ENCODE data around the gene AHSP.
"Not testable (repeated sequence)": the region's sequence is repeated elsewhere in the genome, so short reads cannot be mapped to it uniquely, and the experiment has no call there.

The AHSP gene

DNA sequence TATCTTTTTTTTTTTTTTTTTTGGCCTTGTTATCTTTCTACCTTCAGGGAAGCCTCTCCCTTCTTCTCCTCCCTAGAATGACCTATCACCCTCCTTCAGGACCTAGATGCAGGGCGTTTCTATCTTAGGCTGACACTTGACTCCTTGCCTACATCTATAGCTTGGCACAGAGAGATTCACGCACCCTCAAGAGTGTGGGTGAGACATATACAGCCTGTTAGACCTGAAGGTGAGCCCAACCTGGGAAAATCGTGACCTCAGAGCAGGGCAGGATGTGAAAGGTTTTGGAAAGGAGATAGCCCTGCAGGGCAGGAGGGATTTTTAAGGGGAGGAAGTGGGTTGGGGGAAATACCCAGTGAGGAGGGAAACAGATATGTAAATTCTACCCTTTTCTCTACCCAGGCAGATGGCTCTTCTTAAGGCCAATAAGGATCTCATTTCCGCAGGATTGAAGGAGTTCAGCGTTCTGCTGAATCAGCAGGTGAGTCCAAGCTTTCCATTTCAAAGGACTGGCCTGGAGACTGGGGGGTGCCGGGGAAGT lies at the start of gene AHSP:
TSS of gene AHSP (plus strand) at position 167 of the 541 bp plus-strand sequence. CDS start at position 407, 240 bp downstream.
- DNase-seq (ENCODE audit: insufficient read length, low spot score): no peak
- FAIRE-seq: no peak

DNA sequence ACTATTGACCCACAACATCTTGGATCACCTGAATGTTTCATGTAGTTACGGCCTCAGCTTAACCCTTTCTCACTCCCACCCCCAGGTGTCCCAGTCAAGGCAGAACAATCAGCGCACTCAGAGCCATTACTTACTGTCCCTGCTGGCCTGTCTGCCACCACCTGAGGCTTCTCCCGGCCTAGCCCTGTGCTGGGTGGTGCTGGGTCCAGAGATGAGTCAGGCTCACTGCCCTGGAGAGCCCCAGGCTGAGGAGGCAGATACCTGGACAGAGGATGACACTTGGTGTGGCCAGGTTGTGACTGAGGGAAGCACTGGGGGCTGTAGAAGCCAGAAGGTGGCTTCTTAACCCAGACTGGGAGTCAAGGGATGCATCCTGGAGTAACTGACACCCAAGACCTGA lies 48.7 kb upstream of the AHSP start:
- FAIRE-seq: no peak

GRCh38 chr16:31479751-31480150 lies 47.9 kb upstream of the AHSP start:
- DNase-seq (ENCODE audit: insufficient read length, low spot score): no peak
- FAIRE-seq: no peak

More for the DNA sequence above, 48.7 kb upstream of the AHSP start:
- DNase-seq (ENCODE audit: insufficient read length, low spot score): no peak

DNA sequence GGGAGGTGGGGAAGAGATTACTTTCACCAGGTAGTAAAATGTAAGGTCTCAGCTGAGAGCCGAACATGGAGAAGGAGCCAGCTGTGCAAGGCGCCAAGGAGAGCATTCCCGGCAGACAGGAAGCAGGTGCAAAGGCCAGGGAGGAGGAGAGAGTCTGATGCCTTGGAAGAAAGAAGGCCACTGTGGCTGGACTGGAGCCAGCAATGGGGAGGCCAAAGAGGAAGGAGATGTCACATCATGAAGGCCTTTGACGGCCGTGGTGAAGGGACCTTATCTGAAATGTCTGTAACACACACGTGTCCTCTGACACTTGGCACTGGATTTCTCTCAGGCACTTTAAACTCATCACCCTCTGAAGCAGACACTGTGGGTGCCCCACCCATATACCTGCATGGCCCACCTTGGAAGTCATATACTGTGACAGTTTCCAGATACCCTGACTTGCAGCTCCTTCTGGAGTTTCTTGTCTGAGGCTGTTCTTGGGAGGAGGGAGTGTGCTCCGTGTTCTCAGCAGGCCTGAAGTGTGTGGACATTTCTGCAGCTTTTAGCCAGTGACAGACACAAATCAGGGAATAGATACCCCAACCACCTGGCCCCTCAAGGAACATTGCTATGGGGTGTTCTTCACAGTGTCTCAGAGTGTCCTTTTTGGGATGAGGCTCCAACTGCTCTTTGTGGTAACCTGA lies 46.7 kb upstream of the AHSP start:
- FAIRE-seq (no peak), DNase-seq (ENCODE audit: insufficient read length, low spot score) (no peak)

GRCh38 chr16:31483081-31483480 lies 44.6 kb upstream of the AHSP start, which contains the start of gene SLC5A2:
TSS of gene SLC5A2 (plus strand) at chr16:31483123. CDS start at chr16:31483137, 14 bp downstream.
- FAIRE-seq (no peak), DNase-seq (ENCODE audit: insufficient read length, low spot score) (no peak)

DNA sequence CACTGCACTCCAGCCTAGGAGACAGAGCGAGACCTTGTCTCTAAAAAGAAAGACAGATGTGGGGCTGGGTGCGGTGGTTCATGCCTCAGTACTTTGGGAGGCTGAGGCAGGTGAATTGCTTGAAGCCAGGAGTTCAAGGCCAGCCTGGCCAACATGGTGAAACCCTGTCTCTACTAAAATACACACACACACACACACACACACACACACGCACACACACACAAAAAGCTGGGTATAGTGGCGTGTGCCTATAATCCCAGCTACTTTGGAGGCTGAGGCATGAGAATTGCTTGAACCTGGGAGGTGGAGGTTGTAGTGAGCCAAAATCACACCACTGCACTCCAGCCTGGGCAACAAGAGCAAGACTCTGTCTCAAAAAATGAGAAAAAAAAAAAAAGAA lies 43.7 kb upstream of the AHSP start:
- FAIRE-seq; DNase-seq (ENCODE audit: insufficient read length, low spot score): not testable (repeated sequence)

DNA sequence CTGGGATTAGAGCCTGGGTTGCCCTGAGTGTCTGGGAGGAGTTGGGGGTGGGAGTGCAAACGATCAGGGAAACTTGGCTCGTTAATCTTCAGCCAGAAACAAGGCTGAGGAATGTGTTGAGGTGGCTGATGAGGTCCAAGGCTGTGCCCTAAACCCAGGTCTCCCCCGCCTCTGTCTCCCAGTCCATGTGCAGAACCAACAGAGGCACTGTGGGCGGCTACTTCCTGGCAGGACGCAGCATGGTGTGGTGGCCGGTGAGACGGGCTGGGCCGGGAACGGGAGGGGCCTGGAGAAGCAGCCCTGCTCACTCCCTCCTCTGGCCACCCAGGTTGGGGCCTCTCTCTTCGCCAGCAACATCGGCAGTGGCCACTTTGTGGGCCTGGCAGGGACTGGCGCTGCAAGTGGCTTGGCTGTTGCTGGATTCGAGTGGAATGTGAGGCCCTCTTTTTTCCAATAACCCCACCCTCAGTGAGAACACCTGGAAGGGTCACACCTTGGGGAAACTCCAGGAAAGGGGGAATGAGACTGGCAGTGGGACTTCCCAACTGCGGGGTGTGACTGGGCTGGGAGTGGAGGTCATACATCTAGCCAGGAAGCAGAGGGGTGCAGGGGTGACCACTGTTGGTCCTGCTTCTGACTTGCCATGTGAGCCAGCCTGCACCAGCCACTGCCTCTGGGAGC lies 43.1 kb upstream of the AHSP start:
- DNase-seq (ENCODE audit: insufficient read length, low spot score) (no peak), FAIRE-seq (no peak)

DNA sequence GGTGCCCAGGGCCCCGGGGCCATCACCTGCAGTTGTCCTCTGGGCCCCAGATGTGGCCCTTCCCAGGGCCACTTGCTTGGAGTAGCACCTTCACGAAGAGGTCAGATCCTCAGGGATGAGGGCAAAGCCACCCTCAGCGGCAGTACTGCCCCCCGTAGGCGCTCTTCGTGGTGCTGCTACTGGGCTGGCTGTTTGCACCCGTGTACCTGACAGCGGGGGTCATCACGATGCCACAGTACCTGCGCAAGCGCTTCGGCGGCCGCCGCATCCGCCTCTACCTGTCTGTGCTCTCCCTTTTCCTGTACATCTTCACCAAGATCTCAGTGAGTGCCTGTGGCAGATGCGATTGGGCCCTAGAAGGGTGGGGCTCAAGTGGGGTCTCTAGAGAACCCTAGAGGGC lies 42.1 kb upstream of the AHSP start:
- FAIRE-seq (no peak), DNase-seq (ENCODE audit: insufficient read length, low spot score) (no peak)

GRCh38 chr16:31486045-31486444 lies 41.7 kb upstream of the AHSP start:
- FAIRE-seq (no peak), DNase-seq (ENCODE audit: insufficient read length, low spot score) (no peak)

DNA sequence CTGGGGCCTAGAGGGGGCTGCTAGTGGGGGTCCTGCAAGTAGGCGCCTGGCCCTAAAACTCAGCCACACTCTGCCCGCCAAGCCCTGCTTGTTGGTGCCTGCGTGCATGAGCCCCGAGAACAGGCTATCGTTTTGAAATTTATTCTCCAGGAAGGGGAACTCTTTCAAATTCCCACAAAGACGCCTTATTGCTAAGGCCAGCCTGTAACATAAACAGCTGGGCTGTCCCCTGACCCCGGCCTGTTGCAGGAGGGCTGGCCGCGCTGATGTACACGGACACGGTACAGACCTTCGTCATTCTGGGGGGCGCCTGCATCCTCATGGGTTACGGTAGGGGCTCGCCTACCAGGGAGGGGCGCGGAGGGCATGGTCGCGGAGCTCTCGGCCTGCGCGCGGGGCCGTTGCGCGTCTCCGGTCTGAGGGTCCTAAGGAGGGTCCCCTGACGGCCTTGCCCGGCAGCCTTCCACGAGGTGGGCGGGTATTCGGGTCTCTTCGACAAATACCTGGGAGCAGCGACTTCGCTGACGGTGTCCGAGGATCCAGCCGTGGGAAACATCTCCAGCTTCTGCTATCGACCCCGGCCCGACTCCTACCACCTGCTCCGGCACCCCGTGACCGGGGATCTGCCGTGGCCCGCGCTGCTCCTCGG lies 40.5 kb upstream of the AHSP start:
- FAIRE-seq: no peak

GRCh38 chr16:31487720-31488467 lies 39.8 kb upstream of the AHSP start:
- FAIRE-seq (no peak), DNase-seq (ENCODE audit: insufficient read length, low spot score) (peak; percentile 89)

More for the DNA sequence above, 40.5 kb upstream of the AHSP start:
- no peak for DNase-seq (ENCODE audit: insufficient read length, low spot score)

DNA sequence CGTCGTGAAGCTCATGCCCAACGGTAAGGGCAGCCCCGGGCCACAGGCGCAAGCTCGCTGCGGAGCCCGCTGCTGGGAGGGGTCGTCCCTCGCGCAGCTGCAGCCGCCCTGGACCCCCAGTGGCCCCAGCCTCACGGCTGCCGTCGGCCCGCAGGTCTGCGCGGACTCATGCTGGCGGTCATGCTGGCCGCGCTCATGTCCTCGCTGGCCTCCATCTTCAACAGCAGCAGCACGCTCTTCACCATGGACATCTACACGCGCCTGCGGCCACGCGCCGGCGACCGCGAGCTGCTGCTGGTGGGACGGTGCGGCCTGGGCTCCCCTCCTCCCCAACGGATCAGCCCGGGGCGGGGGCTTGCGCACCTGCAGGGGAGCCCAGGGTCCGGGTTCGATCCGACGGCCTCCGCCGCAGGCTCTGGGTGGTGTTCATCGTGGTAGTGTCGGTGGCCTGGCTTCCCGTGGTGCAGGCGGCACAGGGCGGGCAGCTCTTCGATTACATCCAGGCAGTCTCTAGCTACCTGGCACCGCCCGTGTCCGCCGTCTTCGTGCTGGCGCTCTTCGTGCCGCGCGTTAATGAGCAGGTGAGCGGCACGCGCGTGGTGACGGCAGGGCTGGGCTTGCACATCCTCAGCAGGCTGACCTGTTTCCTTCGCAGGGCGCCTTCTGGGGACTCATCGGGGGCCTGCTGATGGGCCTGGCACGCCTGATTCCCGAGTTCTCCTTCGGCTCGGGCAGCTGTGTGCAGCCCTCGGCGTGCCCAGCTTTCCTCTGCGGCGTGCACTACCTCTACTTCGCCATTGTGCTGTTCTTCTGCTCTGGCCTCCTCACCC lies 39.0 kb upstream of the AHSP start:
- no peak for FAIRE-seq
- no peak for DNase-seq (ENCODE audit: insufficient read length, low spot score)

- no peak for DNase-seq (ENCODE audit: insufficient read length, low spot score)
- FAIRE-seq: no peak
Measured at GRCh38 chr16:31489298-31489564, 38.5 kb upstream of the AHSP start.

GRCh38 chr16:31489616-31490584 lies 37.8 kb upstream of the AHSP start:
- no peak for FAIRE-seq
- DNase-seq (ENCODE audit: insufficient read length, low spot score): no peak

- DNase-seq (ENCODE audit: insufficient read length, low spot score) (no peak), FAIRE-seq (no peak)
Measured at GRCh38 chr16:31491778-31492418, 35.8 kb upstream of the AHSP start.

- DNase-seq (ENCODE audit: insufficient read length, low spot score) (no peak), FAIRE-seq (no peak)
Measured at GRCh38 chr16:31493506-31494125, 34.1 kb upstream of the AHSP start.

DNA sequence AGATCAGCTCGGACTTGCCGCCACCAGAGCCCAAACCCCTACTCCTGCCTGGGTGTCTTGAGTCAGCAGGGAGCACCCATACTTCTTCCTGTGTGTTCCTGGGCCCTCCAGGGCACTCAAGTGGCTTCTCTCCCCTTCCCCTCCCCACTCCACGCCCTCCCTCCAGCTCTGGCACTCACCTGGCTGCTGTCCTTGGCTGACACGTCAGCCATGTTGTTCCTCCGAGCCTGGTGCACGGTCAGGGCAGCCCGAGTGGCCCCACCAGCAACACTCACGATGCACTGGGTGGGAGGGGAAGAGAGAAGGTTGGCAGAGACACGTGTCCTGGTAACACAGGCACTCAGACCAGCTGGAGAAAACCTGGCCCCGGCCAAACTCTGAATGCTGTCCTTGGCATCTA lies 31.0 kb upstream of the AHSP start:
- FAIRE-seq (no peak), DNase-seq (ENCODE audit: insufficient read length, low spot score) (no peak)

- DNase-seq (ENCODE audit: insufficient read length, low spot score) (no peak), FAIRE-seq (no peak)
Measured at GRCh38 chr16:31498493-31498892, 29.2 kb upstream of the AHSP start.

All from GM19239 (cell line).